ENCODE measurements around the gene NARS2. TPM values are rescaled to one million over a fixed set of nuclear protein-coding genes. Genes with fewer than 3 reads are reported as not detected.

The NARS2 gene
- total RNA-seq, 1 donor from 2014 or later, result 11.6 TPM

DNA sequence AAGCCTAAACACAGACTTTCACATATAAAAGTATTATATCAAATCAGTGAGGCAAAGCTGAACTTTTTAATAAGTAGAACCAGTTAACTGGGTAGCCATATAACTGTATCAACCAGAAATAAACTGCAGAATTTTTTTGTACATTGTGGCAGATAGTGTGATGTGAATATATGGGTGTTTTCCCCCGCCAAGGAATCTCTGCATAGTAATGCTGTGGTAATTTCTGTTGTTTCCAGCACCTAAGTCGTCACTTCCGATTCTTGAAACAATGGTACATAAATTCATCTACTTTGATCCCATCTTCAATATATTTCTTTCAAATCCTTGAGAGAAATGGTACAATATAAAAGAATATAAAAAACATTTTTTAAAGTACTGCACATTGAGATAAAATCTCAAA is 39.6 kb downstream of the NARS2 start:
- no peak for DNase-seq (ENCODE audit: extremely low spot score, unreplicated experiment)
- H3K36me3 Mint-ChIP-seq (ENCODE audit: unreplicated experiment), result peaks cover 3% of the 10 kb centered on the region
- no peaks in the 10 kb centered on the region for H3K9me3 Mint-ChIP-seq (ENCODE audit: unreplicated experiment)
- peaks cover 13% of the 10 kb centered on the region for H3K4me1 Mint-ChIP-seq (ENCODE audit: unreplicated experiment)
- no peaks in the 10 kb centered on the region for H3K27me3 Mint-ChIP-seq (ENCODE audit: unreplicated experiment)
- TF ChIP-seq, protein P1, sequence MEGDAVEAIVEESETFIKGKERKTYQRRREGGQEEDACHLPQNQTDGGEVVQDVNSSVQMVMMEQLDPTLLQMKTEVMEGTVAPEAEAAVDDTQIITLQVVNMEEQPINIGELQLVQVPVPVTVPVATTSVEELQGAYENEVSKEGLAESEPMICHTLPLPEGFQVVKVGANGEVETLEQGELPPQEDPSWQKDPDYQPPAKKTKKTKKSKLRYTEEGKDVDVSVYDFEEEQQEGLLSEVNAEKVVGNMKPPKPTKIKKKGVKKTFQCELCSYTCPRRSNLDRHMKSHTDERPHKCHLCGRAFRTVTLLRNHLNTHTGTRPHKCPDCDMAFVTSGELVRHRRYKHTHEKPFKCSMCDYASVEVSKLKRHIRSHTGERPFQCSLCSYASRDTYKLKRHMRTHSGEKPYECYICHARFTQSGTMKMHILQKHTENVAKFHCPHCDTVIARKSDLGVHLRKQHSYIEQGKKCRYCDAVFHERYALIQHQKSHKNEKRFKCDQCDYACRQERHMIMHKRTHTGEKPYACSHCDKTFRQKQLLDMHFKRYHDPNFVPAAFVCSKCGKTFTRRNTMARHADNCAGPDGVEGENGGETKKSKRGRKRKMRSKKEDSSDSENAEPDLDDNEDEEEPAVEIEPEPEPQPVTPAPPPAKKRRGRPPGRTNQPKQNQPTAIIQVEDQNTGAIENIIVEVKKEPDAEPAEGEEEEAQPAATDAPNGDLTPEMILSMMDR (IDR thresholded peaks at IDR 0.05), result no peak
- no peak overlapping the region for H3K4me3 Mint-ChIP-seq (ENCODE audit: unreplicated experiment)
- H3K27ac Mint-ChIP-seq (ENCODE audit: unreplicated experiment), result no peak overlapping the region

DNA sequence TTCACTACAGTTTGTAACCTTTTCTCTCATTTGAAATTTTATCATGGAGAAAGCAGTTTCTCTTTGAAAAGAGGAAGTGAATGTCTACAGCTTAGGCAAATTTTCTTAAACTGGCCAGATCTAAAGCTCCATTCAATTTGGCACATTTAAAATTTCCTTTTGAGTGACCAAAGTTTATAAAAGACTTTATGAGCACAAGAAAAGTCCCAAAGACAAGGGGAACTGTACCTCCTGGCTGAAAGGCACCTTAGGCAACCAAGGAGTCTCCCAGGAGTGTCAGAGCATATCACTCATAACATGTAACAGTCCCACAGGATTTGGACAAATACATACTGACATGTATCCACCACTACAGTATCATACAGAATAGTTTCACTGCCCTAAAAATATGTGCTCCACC is 41.3 kb downstream of the NARS2 start:
- peaks cover under 1% of the 10 kb centered on the region for H3K4me1 Mint-ChIP-seq (ENCODE audit: unreplicated experiment)
- DNase-seq (ENCODE audit: extremely low spot score, unreplicated experiment), result no peak
- H3K4me3 Mint-ChIP-seq (ENCODE audit: unreplicated experiment), result no peak overlapping the region
- TF ChIP-seq, protein P1 (IDR thresholded peaks at IDR 0.05), result no peak
- H3K27me3 Mint-ChIP-seq (ENCODE audit: unreplicated experiment), result no peaks in the 10 kb centered on the region
- H3K36me3 Mint-ChIP-seq (ENCODE audit: unreplicated experiment), result peaks cover 3% of the 10 kb centered on the region
- no peak overlapping the region for H3K27ac Mint-ChIP-seq (ENCODE audit: unreplicated experiment)
- H3K9me3 Mint-ChIP-seq (ENCODE audit: unreplicated experiment), result no peaks in the 10 kb centered on the region

DNA sequence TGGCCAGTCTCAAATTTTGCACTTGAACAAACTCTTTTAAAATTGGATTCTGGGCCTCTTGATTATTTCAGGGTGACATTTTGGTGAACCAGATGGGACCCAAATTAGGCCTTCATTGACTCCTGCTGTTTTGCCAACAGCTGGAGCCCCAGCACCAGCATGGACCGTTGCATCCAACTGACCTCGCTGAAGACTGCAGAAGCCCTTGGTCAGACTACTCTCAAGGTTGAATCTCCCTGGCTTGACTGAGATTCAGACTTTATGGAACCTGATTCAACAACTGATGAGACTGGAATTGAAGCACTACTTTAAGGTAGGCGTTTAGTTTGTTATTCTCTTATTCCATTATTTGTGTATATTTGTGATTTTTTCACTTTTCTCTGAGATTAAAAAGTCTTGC is 41.7 kb downstream of the NARS2 start:
- H3K27ac Mint-ChIP-seq (ENCODE audit: unreplicated experiment), result no peak overlapping the region
- TF ChIP-seq, protein P1 (IDR thresholded peaks at IDR 0.05), result no peak
- H3K36me3 Mint-ChIP-seq (ENCODE audit: unreplicated experiment), result peaks cover under 1% of the 10 kb centered on the region
- no peaks in the 10 kb centered on the region for H3K4me1 Mint-ChIP-seq (ENCODE audit: unreplicated experiment)
- no peak overlapping the region for H3K4me3 Mint-ChIP-seq (ENCODE audit: unreplicated experiment)
- H3K9me3 Mint-ChIP-seq (ENCODE audit: unreplicated experiment), result no peaks in the 10 kb centered on the region
- DNase-seq (ENCODE audit: extremely low spot score, unreplicated experiment), result no peak
- no peaks in the 10 kb centered on the region for H3K27me3 Mint-ChIP-seq (ENCODE audit: unreplicated experiment)

DNA sequence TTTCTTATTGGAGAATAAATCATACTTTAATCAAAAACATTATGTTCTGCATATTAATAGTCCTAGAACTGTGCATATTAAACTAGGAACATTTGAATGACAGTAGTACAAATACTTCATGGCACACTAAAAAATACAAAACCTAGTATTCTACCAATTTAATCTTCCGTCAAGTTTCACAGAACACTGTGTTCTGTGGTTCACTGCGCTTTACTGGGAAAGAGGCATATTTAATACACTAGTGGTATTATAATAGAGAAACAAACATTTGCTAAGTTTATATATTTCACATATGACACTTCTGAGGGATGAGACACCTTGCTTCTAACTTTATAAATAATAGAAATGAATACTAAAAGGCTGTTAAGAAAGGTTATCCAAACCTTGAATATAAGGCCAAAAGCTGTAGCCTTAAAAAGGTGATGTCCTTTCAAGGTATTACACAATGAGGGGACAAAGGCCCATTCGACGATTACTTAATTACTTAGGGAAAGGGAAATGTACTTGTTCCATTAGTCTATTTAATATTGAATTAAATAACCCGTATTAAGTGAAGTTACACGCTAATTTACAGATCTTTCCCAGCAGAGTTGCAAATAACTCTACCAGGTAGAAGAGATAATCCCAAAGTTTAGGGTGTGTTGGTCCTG is 48.0 kb downstream of the NARS2 start:
- peaks cover 7% of the 10 kb centered on the region for H3K36me3 Mint-ChIP-seq (ENCODE audit: unreplicated experiment)
- no peaks in the 10 kb centered on the region for H3K4me1 Mint-ChIP-seq (ENCODE audit: unreplicated experiment)
- TF ChIP-seq, protein P1 (IDR thresholded peaks at IDR 0.05), result no peak
- DNase-seq (ENCODE audit: extremely low spot score, unreplicated experiment), result no peak
- H3K27ac Mint-ChIP-seq (ENCODE audit: unreplicated experiment), result no peak overlapping the region
- no peaks in the 10 kb centered on the region for H3K27me3 Mint-ChIP-seq (ENCODE audit: unreplicated experiment)
- no peaks in the 10 kb centered on the region for H3K9me3 Mint-ChIP-seq (ENCODE audit: unreplicated experiment)
- no peak overlapping the region for H3K4me3 Mint-ChIP-seq (ENCODE audit: unreplicated experiment)

DNA sequence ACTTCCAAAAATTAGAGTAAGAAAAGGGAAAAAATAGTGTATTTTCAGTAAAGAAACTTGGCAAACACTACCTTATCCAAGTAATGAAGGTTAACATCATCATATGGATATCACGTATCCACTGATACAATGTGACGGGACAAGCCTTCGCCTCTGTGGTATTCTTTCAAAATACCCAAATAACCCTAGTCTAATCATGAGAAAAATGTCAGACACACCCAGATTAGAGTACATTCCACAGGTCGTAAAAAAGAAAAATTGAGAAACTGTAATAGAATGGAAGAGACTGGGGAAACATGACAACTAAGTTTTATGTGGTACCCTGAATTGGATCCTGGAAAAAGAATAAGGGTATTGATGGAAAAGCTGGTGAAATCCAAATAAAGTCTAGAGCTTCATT is 48.9 kb downstream of the NARS2 start:
- Mint-ChIP-seq H3K36me3 (ENCODE audit: unreplicated experiment) (peaks cover 7% of the 10 kb centered on the region), H3K27me3 (ENCODE audit: unreplicated experiment) (no peaks in the 10 kb centered on the region), H3K4me1 (ENCODE audit: unreplicated experiment) (no peaks in the 10 kb centered on the region), H3K27ac (ENCODE audit: unreplicated experiment) (no peak overlapping the region), H3K9me3 (ENCODE audit: unreplicated experiment) (no peaks in the 10 kb centered on the region), H3K4me3 (ENCODE audit: unreplicated experiment) (no peak overlapping the region)
- TF ChIP-seq, protein P1 (IDR thresholded peaks at IDR 0.05), result no peak
- no peak for DNase-seq (ENCODE audit: extremely low spot score, unreplicated experiment)

Data from osteocyte (in vitro differentiated cells).